ENCODE measurements around the gene CLN3.

The CLN3 gene

DNA sequence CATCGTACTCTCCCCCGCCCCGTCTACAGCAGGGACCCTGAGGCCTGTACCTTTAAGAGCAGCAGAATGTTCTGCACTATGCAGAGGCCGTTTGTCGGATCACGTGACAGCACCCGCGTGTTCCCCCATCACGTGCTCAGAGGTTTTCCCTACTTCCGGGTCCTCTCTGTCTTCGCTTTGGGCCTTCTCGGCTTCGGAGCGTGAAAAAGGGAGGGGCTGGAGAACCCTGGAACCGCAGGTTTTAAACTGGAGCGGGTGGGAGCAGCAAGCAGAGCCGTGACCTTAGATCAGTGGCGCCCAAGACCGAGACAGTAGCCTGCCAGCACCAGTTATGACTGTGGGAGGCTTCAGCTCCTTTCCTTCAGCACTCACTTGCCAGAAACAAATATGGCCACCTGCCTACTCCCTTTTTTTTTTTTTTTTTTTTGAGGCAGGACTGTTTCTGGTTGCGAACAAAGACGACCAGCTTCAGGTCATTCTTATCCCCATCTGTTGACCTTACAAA, at the start of gene CLN3:
CLN3 (minus strand) TSS at position 105 of the 505 bp plus-strand sequence. CDS start 315 bp downstream, outside the sequence.
- Histone ChIP-seq H3K36me3 (ENCODE audit: control insufficient read depth in 1 of 2, insufficient read depth in 2 of 2, low read length in 2 of 2) (peaks cover 0 to 15% of the 10 kb centered on the region in 2 donors), H3K9me3 (ENCODE audit: control insufficient read depth in 1 of 2, low read length in 2 of 2) (no peaks in the 10 kb centered on the region), H3K9ac (ENCODE audit: low read depth in 1 of 2, low read length in 2 of 2) (peak within 1 kb of the TSS; percentile 87 to 95), H3K27ac (ENCODE audit: low read depth, low read length) (peak within 1 kb of the TSS; percentile 88), H3K4me3 (ENCODE audit: low read depth in 1 of 2, low read length in 2 of 2) (peak within 1 kb of the TSS; percentile 88 to 91), H3K27me3 (ENCODE audit: control insufficient read depth in 1 of 2, insufficient read depth in 2 of 2, low read length in 2 of 2) (no peaks in the 10 kb centered on the region), H3K4me1 (ENCODE audit: control insufficient read depth in 1 of 2, insufficient read depth in 2 of 2, low read length in 2 of 2) (peaks cover 0 to 15% of the 10 kb centered on the region in 2 donors)

DNA sequence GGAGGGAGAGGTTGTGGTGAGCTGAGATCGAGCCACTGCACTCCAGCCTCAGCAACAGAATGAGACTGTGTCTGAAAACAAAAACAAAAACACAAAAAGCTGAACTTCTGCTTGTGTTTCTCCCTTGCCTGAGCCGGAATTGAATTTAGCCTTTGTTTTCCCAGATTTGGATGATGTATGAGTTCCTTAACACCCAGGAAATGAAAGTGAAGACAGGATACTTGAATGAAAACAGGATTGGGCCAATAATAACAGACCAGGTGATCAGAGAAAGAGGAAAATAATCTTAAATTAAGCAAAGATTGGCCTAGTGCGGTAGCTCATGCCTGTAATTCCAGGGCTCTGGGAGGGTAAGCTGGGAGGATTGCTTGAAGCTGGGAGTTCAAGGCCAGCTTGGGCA, 48.5 kb upstream of the CLN3 start:
- no peak overlapping the region for H3K4me3 ChIP-seq (ENCODE audit: low read depth in 1 of 2, low read length in 2 of 2)
- no peaks in the 10 kb centered on the region for H3K27me3 ChIP-seq (ENCODE audit: control insufficient read depth in 1 of 2, insufficient read depth in 2 of 2, low read length in 2 of 2)
- H3K36me3 ChIP-seq (ENCODE audit: control insufficient read depth in 1 of 2, insufficient read depth in 2 of 2, low read length in 2 of 2) = no peaks in the 10 kb centered on the region
- H3K9ac ChIP-seq (ENCODE audit: low read depth in 1 of 2, low read length in 2 of 2) = no peak overlapping the region
- H3K9me3 ChIP-seq (ENCODE audit: control insufficient read depth in 1 of 2, low read length in 2 of 2) = no peaks in the 10 kb centered on the region
- peaks cover 6 to 8% of the 10 kb centered on the region in 2 donors for H3K4me1 ChIP-seq (ENCODE audit: control insufficient read depth in 1 of 2, insufficient read depth in 2 of 2, low read length in 2 of 2)
- H3K27ac ChIP-seq (ENCODE audit: low read depth, low read length) = no peak overlapping the region

DNA sequence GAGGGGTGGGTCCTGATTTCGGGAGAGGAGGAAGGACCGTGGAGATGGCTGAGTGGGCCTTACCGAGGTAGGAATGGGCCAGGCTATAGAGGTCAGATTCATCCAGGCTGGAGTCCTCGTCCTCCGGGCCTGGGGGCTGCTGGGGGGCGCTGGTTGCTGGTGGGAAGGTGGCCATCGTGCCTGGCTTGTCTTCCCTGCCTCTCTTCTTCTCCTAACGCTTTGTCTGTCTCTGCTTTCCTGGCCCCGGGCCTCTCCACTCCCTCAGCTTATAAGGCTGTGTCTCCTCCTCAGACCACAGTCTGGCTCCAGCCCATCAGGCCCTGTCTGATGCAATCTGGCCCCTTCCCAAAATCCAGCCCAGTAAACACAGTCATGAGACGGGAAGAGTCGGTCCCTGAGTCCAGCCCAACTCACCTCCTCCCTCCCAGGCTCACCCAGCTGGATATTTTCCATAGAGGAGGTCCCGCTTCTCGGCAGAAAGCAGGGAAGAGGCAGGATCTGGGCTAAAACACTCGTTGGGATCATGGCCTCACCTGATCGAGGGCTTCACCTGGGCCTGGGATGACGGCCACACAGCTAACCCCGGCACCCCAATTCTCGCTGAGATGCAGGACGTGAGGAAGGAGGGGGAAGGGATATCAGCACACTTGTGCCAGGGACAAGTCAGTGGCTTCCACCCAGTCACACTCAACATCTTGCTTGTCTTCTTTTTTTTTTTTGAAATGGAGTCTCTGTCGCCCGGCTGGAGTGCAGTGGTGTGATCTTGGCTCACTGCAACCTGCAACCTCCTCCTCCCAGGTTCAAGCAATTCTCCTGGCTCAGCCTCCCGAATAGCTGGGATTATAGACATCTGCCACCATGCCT, 47.1 kb upstream of the CLN3 start, which contains the start of gene NUPR1:
NUPR1 (minus strand) TSS at position 242 of the 864 bp plus-strand sequence; CDS start at position 175, 67 bp downstream.
- Histone ChIP-seq H3K4me3 (ENCODE audit: low read depth in 1 of 2, low read length in 2 of 2) (peak within 1 kb of the TSS in 1 of 2 donors; percentile 61), H3K9me3 (ENCODE audit: control insufficient read depth in 1 of 2, low read length in 2 of 2) (no peaks in the 10 kb centered on the region), H3K27ac (ENCODE audit: low read depth, low read length) (peak within 1 kb of the TSS; percentile 47), H3K36me3 (ENCODE audit: control insufficient read depth in 1 of 2, insufficient read depth in 2 of 2, low read length in 2 of 2) (no peaks in the 10 kb centered on the region), H3K9ac (ENCODE audit: low read depth in 1 of 2, low read length in 2 of 2) (peak within 1 kb of the TSS; percentile 12 to 43), H3K27me3 (ENCODE audit: control insufficient read depth in 1 of 2, insufficient read depth in 2 of 2, low read length in 2 of 2) (no peaks in the 10 kb centered on the region), H3K4me1 (ENCODE audit: control insufficient read depth in 1 of 2, insufficient read depth in 2 of 2, low read length in 2 of 2) (peaks cover 6 to 8% of the 10 kb centered on the region in 2 donors)

GRCh38 chr16:28537964-28538732, 46.3 kb upstream of the CLN3 start:
- H3K27me3 ChIP-seq (ENCODE audit: control insufficient read depth in 1 of 2, insufficient read depth in 2 of 2, low read length in 2 of 2) = no peaks in the 10 kb centered on the region
- peaks cover 6 to 8% of the 10 kb centered on the region in 2 donors for H3K4me1 ChIP-seq (ENCODE audit: control insufficient read depth in 1 of 2, insufficient read depth in 2 of 2, low read length in 2 of 2)
- H3K9ac ChIP-seq (ENCODE audit: low read depth in 1 of 2, low read length in 2 of 2) = peak overlapping the region; percentile 12 to 43
- H3K36me3 ChIP-seq (ENCODE audit: control insufficient read depth in 1 of 2, insufficient read depth in 2 of 2, low read length in 2 of 2) = no peaks in the 10 kb centered on the region
- peak overlapping the region in 1 of 2 donors; percentile 61 for H3K4me3 ChIP-seq (ENCODE audit: low read depth in 1 of 2, low read length in 2 of 2)
- no peaks in the 10 kb centered on the region for H3K9me3 ChIP-seq (ENCODE audit: control insufficient read depth in 1 of 2, low read length in 2 of 2)
- H3K27ac ChIP-seq (ENCODE audit: low read depth, low read length) = peak overlapping the region; percentile 47

DNA sequence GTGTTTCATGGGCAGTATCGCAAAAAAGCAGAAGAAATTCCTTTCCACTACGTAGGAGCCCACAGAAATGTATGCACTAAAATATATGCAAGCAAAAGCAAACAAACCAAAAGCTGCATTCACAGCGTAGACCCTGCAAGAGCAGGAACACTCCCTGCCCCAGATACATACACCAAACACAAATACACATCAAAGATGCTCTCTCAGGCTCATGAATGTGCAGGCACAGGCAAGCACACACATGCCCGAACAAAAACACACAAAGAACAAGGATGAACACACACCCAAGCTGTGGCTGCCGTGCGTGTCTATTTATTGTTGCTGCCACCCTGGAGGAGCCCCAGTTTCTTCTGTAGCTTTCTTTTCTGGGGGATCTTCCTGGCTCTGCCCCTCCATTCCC, 45.2 kb upstream of the CLN3 start:
- Histone ChIP-seq H3K9me3 (ENCODE audit: control insufficient read depth in 1 of 2, low read length in 2 of 2) (no peaks in the 10 kb centered on the region), H3K4me3 (ENCODE audit: low read depth in 1 of 2, low read length in 2 of 2) (no peak overlapping the region), H3K9ac (ENCODE audit: low read depth in 1 of 2, low read length in 2 of 2) (no peak overlapping the region), H3K27me3 (ENCODE audit: control insufficient read depth in 1 of 2, insufficient read depth in 2 of 2, low read length in 2 of 2) (no peaks in the 10 kb centered on the region), H3K36me3 (ENCODE audit: control insufficient read depth in 1 of 2, insufficient read depth in 2 of 2, low read length in 2 of 2) (no peaks in the 10 kb centered on the region), H3K27ac (ENCODE audit: low read depth, low read length) (no peak overlapping the region), H3K4me1 (ENCODE audit: control insufficient read depth in 1 of 2, insufficient read depth in 2 of 2, low read length in 2 of 2) (peaks cover 8% of the 10 kb centered on the region in 2 donors)

DNA sequence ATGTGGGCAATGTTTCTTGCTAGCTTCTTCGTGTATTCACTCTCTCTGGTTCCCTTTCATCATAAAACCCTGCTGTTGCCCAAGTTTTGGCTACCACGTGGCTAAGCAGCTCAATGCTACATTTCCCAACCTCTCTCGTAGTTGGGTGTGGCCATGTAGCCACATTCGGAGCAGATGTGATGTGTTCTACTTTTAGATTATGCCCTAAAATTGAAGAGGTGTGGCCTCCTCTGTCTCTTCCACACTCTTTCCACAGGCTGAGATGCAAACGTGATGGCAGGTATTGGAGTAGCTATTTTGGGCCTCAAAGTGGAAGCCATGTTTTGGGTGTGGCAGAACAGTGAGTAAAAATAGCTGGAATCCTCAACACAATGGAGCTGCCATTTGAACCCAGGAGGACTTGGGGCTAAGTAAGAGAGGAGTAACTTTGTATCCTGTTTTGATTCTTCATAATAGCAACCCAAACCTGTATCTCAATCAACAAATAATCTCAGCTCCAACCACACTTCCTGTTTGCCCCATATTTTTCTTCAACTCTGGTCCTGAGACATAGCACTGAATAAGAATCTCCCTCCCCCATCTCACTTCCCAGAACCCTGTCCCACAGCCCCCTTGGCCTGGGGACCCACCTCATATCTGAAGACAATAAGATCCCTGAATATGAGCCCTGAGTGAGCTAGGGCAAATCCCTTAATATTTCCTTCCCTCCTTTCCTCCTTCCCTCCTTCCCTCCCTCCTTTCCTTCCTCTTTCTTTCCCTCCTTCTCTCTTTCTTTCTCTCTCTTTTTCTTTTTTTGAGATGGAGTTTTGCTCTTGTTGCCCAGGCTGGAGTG, 42.9 kb upstream of the CLN3 start:
- peaks cover 8% of the 10 kb centered on the region in 2 donors for H3K4me1 ChIP-seq (ENCODE audit: control insufficient read depth in 1 of 2, insufficient read depth in 2 of 2, low read length in 2 of 2)
- H3K27ac ChIP-seq (ENCODE audit: low read depth, low read length) = no peak overlapping the region

GRCh38 chr16:28532940-28533647, 41.2 kb upstream of the CLN3 start:
- H3K36me3 ChIP-seq (ENCODE audit: control insufficient read depth in 1 of 2, insufficient read depth in 2 of 2, low read length in 2 of 2) = no peaks in the 10 kb centered on the region
- H3K4me3 ChIP-seq (ENCODE audit: low read depth in 1 of 2, low read length in 2 of 2) = no peak overlapping the region
- H3K27ac ChIP-seq (ENCODE audit: low read depth, low read length) = no peak overlapping the region
- no peaks in the 10 kb centered on the region for H3K9me3 ChIP-seq (ENCODE audit: control insufficient read depth in 1 of 2, low read length in 2 of 2)
- peaks cover 14% of the 10 kb centered on the region in 2 donors for H3K4me1 ChIP-seq (ENCODE audit: control insufficient read depth in 1 of 2, insufficient read depth in 2 of 2, low read length in 2 of 2)
- H3K27me3 ChIP-seq (ENCODE audit: control insufficient read depth in 1 of 2, insufficient read depth in 2 of 2, low read length in 2 of 2) = no peaks in the 10 kb centered on the region
- no peak overlapping the region for H3K9ac ChIP-seq (ENCODE audit: low read depth in 1 of 2, low read length in 2 of 2)

More for the DNA sequence above, 42.9 kb upstream of the CLN3 start:
- Histone ChIP-seq H3K9ac (ENCODE audit: low read depth in 1 of 2, low read length in 2 of 2) (no peak overlapping the region), H3K4me3 (ENCODE audit: low read depth in 1 of 2, low read length in 2 of 2) (no peak overlapping the region), H3K9me3 (ENCODE audit: control insufficient read depth in 1 of 2, low read length in 2 of 2) (no peaks in the 10 kb centered on the region), H3K36me3 (ENCODE audit: control insufficient read depth in 1 of 2, insufficient read depth in 2 of 2, low read length in 2 of 2) (no peaks in the 10 kb centered on the region), H3K27me3 (ENCODE audit: control insufficient read depth in 1 of 2, insufficient read depth in 2 of 2, low read length in 2 of 2) (no peaks in the 10 kb centered on the region)

DNA sequence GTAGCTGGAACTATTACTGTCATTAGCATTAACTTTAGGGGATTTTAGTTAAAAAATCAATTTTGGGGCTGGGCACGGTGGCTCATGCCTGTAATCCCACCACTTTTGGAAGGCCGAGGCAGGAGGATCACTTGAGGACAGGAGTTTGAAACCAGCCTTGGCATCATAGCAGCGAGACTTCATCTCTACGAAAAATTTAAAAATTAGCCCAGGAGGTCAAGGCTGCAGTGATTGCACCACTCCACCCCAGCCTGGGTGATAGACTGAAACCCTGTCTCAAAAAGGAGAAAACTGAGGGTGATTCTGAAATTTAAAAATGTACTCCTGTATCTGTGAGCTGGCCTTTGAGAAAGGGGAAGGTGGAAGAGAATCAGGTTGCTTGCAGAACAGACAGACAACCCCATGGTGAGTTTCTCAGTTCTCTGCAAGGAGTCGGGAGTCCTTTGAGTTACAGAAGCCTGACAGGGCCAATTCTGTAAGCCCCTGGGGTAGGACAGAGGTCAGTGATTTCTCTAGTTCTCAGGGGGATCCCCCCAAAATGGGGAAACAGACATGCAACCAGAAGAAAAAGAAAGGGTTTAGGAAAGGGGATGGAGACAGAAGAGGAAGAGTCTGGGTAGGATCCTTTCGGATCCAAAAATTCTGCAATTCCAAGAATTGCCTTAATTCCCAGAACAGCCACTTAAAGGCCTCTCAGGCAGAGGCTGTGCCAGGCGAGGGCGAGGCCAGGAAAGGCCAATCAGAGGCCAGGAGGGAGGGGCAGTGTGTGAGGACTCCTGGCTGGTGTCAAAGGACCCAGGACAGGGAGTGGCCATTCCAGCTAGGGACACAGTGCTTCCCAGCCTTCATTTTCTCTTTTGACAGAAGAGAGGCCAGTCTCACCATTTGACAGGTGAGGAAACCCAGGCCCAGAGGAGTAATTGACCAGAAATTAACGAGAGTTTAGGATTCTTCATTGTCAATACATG, 40.2 kb upstream of the CLN3 start:
- H3K4me1 ChIP-seq (ENCODE audit: control insufficient read depth in 1 of 2, insufficient read depth in 2 of 2, low read length in 2 of 2) = peaks cover 14% of the 10 kb centered on the region in 2 donors
- H3K36me3 ChIP-seq (ENCODE audit: control insufficient read depth in 1 of 2, insufficient read depth in 2 of 2, low read length in 2 of 2) = no peaks in the 10 kb centered on the region
- no peak overlapping the region for H3K9ac ChIP-seq (ENCODE audit: low read depth in 1 of 2, low read length in 2 of 2)
- H3K27ac ChIP-seq (ENCODE audit: low read depth, low read length) = no peak overlapping the region
- no peaks in the 10 kb centered on the region for H3K27me3 ChIP-seq (ENCODE audit: control insufficient read depth in 1 of 2, insufficient read depth in 2 of 2, low read length in 2 of 2)
- H3K9me3 ChIP-seq (ENCODE audit: control insufficient read depth in 1 of 2, low read length in 2 of 2) = no peaks in the 10 kb centered on the region
- no peak overlapping the region for H3K4me3 ChIP-seq (ENCODE audit: low read depth in 1 of 2, low read length in 2 of 2)
